ENCODE results near the gene DCTN1.

Gene DCTN1

GRCh38 chr2:74316627-74317295 lies 63.4 kb downstream of the DCTN1 start:
- no peak for DNase-seq

DNA sequence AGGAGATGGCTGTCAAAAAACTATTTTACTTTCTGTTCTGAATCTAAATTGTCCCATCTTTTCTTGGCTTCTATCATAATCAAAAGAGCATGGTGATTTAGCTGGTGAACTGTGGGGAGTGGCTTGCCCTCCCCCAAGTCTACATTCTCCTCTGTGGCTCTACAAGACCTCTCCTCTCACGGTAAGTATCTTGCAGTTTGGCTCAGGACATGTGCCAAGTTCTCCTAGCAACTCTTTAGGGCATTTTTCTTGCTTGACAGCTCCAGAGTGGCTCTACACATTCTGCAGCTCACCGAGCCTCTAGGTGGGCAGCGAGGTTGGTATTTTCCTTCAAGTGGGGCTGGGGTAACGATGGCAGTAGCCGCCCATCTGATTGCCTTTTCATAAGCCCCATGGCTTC lies 66.0 kb downstream of the DCTN1 start:
- DNase-seq, result no peak

GRCh38 chr2:74313497-74313896 lies 66.6 kb downstream of the DCTN1 start:
- DNase-seq, result peak; percentile 68

- DNase-seq, result no peak
Measured at GRCh38 chr2:74312913-74313312, 67.2 kb downstream of the DCTN1 start.
